ENCODE data around the gene MRPL18. TPM values are rescaled to one million over a fixed set of nuclear protein-coding genes. Genes with fewer than 3 reads are reported as not detected.
A peak's percentile ranks its signal among the peaks of the same experiment; 100 is the strongest.
"Not testable (repeated sequence)": the region's sequence is repeated elsewhere in the genome, so short reads cannot be mapped to it uniquely, and the experiment has no call there.

Gene MRPL18
- total RNA-seq, 2 donors from 2014 or later, result 34.8 to 46.2 TPM

DNA sequence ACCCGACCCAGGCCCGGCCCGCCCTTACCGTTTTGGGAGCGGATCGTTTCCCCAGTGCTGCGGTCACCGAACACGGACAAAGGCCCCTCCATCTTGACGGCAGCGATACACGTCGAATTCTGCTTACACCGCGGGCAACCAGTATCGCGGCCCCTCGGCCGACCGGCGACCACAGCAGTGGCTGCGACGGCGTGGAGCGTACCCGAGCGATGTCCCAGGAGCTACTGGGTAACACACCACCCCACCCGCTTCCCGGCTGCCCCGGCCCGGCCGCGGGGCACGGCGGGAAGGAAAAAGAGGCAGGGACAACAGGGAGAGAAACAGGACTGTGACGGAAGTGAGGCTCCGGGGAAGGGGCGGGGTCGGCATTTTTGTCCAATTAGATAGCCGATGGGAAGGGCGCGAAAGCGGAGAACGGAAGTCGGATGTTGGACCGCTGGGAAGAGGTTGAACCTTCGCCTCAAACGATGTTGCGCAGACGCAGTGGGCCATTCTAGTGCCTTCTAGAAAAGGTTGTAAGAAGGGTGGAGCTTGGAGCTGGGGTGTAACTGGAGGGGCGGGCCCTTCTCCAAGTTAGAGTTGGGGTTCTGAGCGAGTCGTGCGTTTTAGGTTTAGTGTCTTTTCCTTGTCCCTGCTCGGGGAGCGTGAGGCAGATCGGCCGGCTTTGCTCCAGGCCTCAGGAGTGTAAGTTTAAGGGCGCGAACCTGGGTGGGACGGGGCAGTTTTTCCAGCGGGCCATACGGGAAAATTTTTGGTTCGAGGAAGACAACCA is 704 bp upstream of the MRPL18 start, which contains the start of gene TCP1:
Gene TCP1, minus strand, starts transcription at position 226 of the 772 bp plus-strand sequence. Its CDS starts 134 bp downstream, at position 92.
- Histone ChIP-seq H3K27ac (peak within 1 kb of the TSS; percentile 89 to 91), H3K4me3 (peak within 1 kb of the TSS; percentile 93), H3K9me3 (no peaks in the 10 kb centered on the region), H3K4me1 (ENCODE audit: control insufficient read depth in 1 of 2, low read depth in 2 of 2) (peaks cover 24 to 43% of the 10 kb centered on the region in 2 donors), H3K27me3 (replicated peaks; ENCODE audit: insufficient read depth) (no peaks in the 10 kb centered on the region), H3K36me3 (peaks cover 9% of the 10 kb centered on the region)
- TF ChIP-seq CTCF (IDR thresholded peaks at IDR 0.05), result no peak
- ATAC-seq (ENCODE audit: insufficient number of reproducible peaks, low FRiP score, low read depth) (peak; percentile 98), DNase-seq (ENCODE audit: low spot score) (peak; percentile 99)

- peak overlapping the region; percentile 93 for H3K4me3 ChIP-seq
- ATAC-seq (ENCODE audit: insufficient number of reproducible peaks, low FRiP score, low read depth) (no peak), DNase-seq (ENCODE audit: low spot score) (no peak)
- H3K36me3 ChIP-seq, result peaks cover under 1% of the 10 kb centered on the region
- no peak for TF ChIP-seq CTCF (IDR thresholded peaks at IDR 0.05)
- no peaks in the 10 kb centered on the region for H3K9me3 ChIP-seq
- H3K27me3 ChIP-seq (replicated peaks; ENCODE audit: insufficient read depth), result no peaks in the 10 kb centered on the region
- peaks cover 24 to 43% of the 10 kb centered on the region in 2 donors for H3K4me1 ChIP-seq (ENCODE audit: control insufficient read depth in 1 of 2, low read depth in 2 of 2)
- H3K27ac ChIP-seq, result peak overlapping the region; percentile 89 to 91
Measured at GRCh38 chr6:159790956-159791598, 810 bp downstream of the MRPL18 start.

DNA sequence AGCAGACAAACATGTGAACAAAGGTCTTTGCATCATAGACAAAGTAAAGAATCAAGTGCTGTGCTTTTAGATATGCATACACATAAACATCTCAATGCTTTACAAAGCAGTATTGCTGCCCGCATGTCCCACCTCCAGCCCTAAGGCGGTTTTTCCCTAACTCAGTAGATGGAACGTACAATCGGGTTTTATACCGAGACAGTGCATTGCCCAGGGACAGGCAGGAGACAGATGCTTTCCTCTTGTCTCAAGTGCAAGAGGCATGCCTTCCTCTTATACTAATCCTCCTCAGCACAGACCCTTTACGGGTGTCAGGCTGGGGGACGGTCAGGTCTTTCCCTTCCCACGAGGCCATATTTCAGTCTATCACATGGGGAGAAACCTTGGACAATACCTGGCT is 4.7 kb downstream of the MRPL18 start:
- H3K4me3 ChIP-seq; DNase-seq (ENCODE audit: low spot score); H3K27ac ChIP-seq; ATAC-seq (ENCODE audit: insufficient number of reproducible peaks, low FRiP score, low read depth); H3K9me3 ChIP-seq; H3K27me3 ChIP-seq (replicated peaks; ENCODE audit: insufficient read depth): not testable (repeated sequence)
- Histone ChIP-seq H3K36me3 (peaks cover 27% of the 10 kb centered on the region), H3K4me1 (ENCODE audit: control insufficient read depth in 1 of 2, low read depth in 2 of 2) (peaks cover 18 to 28% of the 10 kb centered on the region in 2 donors)

- Histone ChIP-seq H3K4me1 (ENCODE audit: control insufficient read depth in 1 of 2, low read depth in 2 of 2) (peaks cover 6 to 9% of the 10 kb centered on the region in 2 donors), H3K27me3 (replicated peaks; ENCODE audit: insufficient read depth) (no peaks in the 10 kb centered on the region), H3K36me3 (peaks cover 27% of the 10 kb centered on the region), H3K27ac (no peak overlapping the region), H3K9me3 (no peaks in the 10 kb centered on the region), H3K4me3 (no peak overlapping the region)
- TF ChIP-seq CTCF (IDR thresholded peaks at IDR 0.05), result no peak
- no peak for DNase-seq (ENCODE audit: low spot score)
- no peak for ATAC-seq (ENCODE audit: insufficient number of reproducible peaks, low FRiP score, low read depth)
Measured at GRCh38 chr6:159797554-159797953, 7.3 kb downstream of the MRPL18 start.

GRCh38 chr6:159800141-159800865 is 10.0 kb downstream of the MRPL18 start, which contains the start of gene PNLDC1:
TSS of gene PNLDC1 (plus strand) at chr6:159800276. CDS start at chr6:159800308, 32 bp downstream.
- Histone ChIP-seq H3K36me3 (peaks cover 27% of the 10 kb centered on the region), H3K27ac (no peak within 1 kb of the TSS), H3K9me3 (no peaks in the 10 kb centered on the region), H3K27me3 (replicated peaks; ENCODE audit: insufficient read depth) (no peaks in the 10 kb centered on the region), H3K4me3 (no peak within 1 kb of the TSS), H3K4me1 (ENCODE audit: control insufficient read depth in 1 of 2, low read depth in 2 of 2) (no peaks in the 10 kb centered on the region)
- no peak for DNase-seq (ENCODE audit: low spot score)
- ATAC-seq (ENCODE audit: insufficient number of reproducible peaks, low FRiP score, low read depth), result no peak
- no peak for TF ChIP-seq CTCF (IDR thresholded peaks at IDR 0.05)

All from thoracic aorta (tissue), 2 donors.